GM21381 (cell line): ENCODE measurements around the gene PYM1.
"Not testable (repeated sequence)": the region's sequence is repeated elsewhere in the genome, so short reads cannot be mapped to it uniquely, and the experiment has no call there.

ENCODE experiments used
- ATAC-seq: cut with Tn5 transposase; IDR thresholded peaks from one replicate; pipeline ENCODE4 v1.9.1; 2021; ENCODE audit warnings: mild to moderate bottlenecking, moderate library complexity; ENCODE audit not compliant: unreplicated experiment

The PYM1 gene

DNA sequence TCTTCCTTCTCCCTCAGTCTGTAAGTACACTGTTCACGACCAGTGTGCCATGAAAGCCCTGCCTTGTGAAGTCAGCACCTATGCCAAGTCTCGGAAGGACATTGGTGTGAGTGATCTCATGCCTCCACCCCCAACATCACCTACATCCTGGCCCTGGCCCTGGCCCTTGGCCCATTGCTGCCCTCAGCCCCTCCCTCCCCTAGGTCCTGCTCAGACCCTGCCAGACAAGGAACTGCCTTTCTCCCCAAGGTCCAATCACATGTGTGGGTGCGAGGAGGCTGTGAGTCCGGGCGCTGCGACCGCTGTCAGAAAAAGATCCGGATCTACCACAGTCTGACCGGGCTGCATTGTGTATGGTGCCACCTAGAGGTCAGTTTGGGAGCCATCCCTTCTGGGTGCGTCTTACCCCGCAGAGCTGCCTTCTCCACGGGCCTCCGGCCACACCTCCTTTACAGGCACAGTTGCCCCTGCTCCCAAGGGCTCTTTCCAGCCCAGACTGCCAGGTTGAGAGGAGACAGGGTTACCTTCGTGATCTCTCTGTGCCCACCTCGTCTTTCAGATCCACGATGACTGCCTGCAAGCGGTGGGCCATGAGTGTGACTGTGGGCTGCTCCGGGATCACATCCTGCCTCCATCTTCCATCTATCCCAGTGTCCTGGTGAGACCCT, 12.5 kb upstream of the PYM1 start:
- ATAC-seq = peak; percentile 94

DNA sequence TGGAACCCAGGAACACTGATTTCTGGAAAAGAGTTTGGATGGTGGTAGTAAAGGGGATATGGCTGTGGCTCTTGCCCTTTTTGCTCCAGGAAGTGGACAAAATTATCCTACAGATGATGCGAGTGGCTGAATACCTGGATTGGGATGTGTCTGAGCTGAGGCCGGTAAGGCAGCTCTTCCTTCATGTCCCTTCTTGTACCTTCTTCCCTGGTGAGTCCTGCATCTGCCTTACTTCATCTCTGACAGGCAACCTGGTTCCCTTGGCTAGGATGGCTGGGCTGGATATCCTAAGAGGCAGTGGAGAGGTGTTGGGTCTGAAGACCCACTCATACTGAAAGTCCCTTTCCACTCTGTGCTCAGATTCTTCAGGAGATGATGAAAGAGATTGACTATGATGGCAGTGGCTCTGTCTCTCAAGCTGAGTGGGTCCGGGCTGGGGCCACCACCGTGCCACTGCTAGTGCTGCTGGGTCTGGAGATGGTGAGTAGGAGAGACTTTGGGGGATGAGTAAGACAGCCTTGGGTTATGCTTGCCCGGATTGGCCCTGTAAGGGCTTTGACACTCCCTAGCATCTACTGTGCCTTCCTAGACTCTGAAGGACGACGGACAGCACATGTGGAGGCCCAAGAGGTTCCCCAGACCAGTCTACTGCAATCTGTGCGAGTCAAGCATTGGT, 11.3 kb upstream of the PYM1 start:
- no peak for ATAC-seq

DNA sequence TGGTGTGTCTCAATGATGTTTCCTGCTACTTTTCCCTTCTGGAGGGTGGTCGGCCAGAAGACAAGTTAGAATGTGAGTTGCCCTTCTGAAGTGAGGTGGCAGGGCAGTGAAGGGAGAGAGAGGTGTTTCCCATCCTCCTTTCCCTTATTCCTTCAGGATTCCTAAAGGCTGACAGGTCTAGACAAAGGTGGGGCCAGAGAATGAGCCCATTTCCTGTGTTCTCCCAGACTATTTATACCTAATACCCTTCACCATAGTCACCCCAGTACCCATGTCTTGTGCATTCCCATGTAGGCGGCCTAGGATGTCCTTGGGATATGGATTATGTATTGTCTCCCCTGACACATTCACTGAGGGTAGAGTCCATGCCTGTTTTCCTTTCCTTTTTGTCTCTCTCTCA, 10.3 kb upstream of the PYM1 start:
- no peak for ATAC-seq

DNA sequence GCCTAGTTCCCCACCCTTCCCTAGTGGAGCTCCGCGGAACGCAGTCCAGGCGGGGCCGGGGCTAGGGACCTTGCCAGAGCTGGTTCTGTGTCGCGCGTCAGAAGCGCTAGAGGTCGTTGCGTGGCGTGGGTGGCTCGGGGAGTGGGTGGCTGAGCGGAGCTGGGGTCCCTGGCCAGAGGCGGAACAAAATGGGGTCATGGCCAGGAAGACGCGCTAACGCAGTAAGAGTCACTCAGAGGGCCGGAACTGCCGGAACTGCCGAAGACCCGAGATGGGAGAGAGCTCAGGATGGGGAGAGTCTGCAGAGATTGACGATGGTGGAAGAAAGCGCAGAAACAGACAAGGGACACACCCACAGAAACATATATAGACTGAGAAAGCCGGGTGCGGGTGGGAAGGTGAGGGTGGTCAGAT, 8.1 kb upstream of the PYM1 start:
- ATAC-seq = no peak

DNA sequence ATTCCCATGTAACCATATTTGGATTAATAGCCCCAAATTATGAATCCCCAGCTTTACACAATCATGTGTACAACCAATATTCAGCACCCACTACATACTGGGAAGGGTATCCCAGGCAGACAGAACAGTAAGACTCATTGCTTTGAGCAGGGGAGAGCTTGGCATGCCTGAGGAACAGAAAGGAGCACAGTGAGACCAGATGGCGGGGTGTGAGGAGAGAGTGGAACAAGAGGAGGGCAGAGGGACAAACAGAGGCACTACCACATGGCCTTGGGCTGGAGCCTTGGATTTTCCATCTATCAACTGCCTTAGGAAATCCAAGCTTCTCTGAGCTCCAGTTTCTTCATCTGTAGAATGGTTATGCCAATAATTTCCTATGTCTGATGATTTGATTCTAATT, 7.1 kb upstream of the PYM1 start:
- no peak for ATAC-seq

DNA sequence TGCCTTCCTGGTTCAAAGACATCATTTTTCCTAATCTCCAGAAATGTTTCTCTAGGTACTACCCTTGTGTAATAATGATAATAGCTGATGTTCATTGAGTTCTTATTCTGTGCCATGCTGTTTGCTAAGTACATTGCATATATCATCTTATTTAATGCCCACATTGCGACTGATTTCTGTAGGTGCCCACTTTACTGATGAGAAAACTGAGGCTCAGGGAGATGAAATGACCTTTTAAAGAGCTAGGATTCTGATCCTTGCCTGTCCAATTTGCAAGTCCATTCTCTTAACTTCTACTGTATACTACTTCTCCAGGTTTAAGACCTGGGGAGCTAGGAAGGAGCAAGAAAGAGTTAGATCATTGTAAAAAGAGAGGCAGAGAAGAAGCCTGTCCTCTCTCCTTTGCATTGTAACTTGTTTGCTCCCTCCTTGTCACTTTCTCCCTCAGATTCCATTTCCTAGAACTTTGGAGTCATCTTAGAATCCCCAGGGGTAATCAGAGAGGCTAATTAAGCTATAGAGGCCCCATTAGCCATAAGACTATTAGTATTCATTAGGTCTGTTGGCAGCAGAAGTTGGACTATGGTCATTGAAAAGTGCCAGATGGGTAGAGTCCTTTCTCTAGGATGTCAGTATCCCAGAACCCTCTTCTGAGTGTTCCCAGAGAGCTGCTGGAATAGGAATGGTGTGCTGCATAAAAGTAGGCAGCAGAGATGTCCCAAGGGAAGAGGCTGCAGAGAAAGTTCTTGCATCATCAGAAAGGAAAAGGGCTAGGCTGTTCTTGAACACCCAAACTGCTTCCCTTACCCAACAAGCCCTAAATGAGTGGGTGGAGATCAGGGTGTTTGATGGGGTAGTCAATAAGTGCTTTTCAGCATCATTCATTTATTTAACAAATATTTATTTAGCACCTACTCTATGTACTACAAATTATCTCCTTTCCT, 6.4 kb upstream of the PYM1 start:
- ATAC-seq = no peak

DNA sequence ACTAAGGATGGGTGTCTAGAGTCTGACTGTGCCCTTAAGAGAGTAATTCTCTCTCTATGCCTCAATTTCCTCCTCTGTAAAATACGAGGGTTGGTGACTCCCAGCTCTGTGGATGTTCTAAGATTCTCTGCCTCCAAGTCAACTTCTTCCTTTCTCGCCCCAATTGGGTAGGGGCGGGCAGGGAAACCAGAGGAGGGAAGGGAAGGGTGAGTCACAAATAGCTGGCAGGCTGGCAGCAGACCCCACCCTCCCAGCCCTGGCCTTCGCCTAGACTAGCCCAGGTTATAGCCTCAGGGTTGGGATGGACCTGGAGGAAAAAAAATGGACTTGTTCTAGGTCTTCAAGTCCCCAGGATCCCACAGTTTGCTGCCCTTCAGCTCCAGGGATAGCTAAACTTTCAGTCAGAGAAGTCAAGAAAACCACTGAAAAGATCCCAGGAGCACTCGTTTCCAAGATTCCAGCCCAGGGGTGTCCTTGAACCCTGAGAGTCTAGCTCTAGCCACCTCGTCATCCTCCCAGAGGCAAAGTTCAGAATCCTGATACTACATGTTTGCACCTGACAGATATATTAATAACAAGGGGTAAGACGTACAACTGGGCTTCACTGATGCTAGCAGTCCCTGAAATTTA, 5.6 kb upstream of the PYM1 start:
- ATAC-seq = no peak

DNA sequence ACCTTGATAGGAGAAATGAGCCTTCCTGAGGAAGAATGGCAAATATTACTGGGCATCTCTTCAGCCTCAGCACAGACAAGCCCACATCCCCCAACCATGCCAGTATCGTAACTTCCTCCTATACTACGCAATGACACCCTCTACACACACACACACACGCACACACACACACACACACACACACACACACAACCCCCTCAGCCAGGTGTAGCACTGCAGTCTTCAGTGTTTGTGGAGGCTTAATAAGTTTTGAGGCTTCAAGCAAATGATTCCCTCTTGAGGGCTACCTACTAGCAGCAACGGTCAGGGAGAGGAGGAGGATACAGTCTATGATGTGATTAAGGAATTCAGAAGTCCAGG, 4.8 kb upstream of the PYM1 start:
- no peak for ATAC-seq

DNA sequence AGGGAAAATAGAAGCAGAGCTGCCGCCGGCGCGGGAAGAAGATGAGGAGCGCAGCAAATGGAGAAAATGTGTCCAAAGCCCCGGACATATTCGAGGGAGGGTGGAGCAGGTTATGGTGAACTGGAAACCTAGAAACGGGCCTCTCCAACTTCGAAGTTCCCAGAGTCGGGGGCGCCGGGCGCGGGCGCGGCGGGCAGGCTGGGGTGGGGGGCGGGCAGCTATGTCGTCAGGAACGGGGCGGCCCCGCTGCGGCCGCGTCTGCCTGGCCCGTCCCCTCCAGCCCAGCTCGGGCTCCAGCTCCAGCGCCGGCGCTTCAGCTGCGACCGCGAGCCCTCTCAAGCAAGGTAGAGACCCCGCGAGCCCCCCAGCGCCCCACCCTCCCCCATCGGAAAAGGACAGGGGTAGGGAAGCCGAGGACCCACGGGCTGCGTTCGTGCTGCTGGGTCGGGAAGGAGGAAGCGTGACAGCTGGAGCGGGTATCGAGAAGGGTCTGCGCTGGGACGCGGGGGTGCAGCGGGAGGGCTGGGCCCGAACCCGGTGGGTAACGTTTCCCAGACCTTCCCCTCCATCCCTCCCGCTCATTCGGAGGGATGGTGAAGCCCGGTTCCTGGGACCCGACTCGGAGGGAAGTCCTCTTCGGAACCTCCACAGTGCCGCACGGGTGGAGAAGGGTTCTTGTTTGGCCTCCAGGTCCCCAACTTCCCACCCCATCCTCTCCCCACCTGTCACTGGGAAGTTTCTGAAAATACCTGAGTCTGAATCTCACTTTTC, 4.3 kb upstream of the PYM1 start:
- no peak for ATAC-seq

DNA sequence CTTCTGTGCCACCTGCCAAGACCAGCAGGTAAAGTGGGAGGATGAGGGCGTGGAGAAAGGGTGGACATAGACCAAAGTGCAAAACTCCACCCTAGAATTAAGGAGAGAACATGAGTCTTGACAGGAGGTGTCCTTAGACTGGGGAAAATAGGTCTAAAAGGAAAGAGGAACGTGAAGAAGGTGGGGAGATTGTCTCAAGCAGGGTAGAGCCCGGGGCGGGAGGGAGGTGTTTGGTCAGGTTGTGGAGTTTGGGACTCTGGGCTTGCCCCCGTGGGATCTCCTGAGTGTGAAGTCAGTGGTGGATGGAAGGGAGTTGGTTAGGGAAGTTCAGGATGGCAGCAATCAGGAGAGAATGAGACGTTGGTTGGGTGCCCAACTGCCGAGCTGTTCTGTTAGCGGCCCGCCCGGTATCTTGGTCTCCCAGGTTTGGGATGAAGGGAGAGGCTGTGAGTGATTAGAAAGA, 3.7 kb upstream of the PYM1 start:
- no peak for ATAC-seq

DNA sequence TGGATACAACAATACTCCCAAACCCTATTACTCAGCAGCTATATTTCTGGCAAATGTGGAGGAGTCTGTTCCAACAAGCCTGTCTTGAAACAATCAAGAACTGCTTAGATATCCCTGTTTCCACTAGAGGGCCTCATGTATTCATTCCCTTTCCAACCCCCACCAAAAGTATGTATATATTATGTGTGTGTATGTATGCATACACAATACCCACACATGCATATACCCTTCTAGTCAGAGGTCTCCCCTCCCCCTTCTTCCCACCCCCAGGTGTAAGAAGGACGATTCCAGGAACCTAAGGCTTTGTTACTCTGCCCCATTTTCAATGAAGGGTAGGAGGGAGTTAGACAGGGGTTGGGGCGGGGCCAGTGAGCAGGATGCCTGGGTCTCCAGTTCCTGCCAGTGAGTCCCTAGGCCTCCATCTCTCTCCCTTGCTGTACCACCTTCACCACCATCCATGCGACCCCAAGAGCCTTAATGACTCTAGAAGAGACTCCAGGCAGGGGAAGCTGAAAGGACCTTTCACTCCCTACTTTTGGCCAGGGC, 3.1 kb upstream of the PYM1 start, which contains the start of gene DGKA:
Gene DGKA, plus strand, starts transcription at position 392 of the 546 bp plus-strand sequence. CDS start 5,342 bp downstream, outside the sequence.
- no peak for ATAC-seq

DNA sequence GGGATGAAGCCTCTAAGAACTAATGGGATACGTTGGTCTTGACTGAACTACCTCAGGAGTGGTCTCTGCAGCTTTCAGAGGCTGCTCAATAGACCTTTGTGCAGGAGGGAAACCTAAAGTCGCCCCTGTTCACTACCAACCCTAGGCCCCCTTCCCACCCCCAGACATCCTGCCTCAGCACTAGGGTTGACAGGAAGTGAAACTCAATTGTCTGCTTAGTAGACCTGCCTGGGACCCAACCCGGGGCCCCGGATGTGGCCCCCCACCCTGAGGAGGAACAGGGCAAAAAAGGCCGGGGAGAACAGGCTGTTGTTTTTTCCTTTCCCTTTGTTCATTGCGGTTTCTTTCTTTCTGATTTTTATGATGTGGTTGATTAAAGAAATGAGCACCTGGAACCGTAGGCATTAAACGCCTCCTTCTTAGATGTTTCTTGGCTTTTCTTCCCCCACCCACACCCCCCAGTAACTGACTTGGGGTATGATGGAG, 1.7 kb upstream of the PYM1 start:
- ATAC-seq = peak; percentile 42

DNA sequence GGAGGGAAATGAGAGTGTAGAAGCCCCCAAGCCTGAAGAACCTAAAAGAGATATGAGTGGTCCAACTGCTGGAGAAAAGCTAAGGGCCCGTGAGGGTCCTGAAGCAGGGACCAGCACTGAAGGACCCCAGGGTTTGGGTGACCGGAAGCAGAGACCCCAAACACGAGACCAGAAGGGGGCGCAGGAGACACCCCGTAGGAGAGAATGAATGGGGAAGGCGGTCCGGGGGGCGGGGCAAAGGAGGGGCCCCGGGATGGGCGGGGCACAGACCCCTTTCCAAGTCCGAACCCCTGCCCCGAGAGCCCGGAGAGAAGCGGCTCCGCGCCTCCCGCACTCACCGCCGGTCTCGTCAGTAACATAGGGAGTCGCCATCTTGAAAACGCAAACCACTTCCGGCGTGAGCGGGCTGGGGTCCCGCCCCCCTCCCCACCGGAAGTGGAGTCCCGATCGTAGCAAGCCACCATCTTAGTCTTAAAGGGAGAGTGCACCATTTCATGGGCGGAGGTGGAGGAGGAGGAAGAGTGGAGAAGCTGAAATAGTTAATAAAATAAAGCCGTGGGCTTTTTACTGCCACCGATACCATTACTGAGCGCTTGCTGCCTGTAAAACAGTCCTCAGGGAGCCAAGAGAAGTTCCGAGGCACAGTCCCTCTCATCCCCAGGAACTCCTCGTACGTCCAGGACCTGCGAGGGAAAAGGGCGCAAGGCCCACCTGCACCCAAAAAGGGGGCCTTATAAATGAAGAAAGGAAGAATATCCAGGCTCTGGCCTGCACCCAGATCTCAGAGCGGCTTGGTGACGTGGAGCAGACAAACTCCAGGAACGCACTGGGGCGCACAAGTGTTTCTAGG, 731 bp downstream of the PYM1 start:
- ATAC-seq = peak; percentile 37

DNA sequence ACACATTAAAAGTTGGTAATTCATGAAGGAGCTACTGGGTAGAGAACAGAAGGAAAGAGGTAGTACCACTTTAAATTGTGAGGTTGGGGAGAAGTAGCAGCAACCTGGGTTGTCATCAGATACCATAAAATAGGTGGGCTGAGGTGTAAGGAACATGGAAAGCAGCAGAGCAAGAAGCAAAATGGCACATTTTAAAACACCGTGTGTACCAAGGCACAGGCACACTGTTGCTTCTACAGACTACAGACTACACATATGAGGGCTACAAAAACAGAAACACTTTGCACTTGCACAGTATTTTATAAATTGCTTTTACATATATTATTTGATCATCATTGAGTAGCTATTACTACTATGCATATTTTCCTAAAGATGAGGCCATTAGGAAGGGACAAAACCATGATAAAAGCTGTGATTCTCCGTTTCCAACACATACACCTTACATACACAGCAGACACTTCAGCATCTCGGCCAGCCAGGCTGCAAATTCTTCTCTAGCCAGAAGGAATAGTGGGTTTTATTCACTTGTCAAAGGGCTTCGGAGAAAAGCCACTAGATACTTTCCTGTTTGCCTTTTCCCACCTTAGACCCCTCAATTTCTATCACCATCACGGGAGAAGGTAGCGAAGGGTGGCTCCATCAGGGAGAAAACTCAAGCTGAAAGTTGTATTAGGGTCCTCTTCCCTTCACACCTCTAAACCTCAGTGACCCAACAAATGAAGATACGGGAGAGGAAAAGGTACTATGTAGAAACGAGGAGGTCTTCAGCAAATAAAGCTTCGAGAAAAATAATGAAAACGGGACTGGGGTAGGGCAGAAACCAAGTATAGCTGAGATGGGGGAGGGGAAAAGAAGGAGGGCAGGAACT, 1.6 kb downstream of the PYM1 start:
- no peak for ATAC-seq

DNA sequence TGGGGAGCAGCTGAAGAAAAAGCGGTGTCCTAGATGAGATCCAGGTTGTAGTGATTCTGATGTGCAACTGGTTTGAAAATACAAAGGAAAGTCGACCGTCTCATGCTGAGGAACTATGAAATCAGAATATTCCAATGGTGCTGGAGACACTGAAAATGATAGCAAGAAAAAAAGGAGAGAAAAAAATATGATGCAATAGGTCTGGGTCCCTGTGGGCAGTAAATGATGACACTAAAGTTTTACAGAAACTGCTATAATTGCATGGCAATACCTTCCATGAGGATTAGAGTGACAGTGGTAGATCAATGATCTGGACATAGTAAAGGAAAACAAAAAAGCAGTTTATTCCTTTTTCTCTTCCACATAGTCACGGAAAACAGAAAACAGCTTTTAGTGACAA, 2.3 kb downstream of the PYM1 start:
- no peak for ATAC-seq

DNA sequence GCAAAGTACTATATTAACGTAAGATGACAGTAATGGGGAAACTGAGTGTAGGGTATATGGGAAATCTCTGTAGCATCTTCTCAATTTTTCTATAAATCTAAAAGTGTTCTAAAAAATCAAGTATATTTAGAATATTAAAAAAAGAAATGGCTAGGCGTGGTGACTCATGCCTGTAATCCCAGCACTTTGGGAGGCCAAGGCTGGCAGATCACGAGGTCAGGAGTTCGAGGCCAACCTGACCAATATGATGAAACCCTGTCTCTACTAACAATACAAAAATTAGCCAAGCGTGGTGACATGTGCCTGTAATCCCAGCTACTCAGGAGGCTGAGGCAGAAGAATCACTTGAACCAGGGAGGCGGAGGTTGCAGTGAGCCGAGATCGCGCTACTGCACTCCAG, 4.0 kb downstream of the PYM1 start:
- not testable (repeated sequence) for ATAC-seq

DNA sequence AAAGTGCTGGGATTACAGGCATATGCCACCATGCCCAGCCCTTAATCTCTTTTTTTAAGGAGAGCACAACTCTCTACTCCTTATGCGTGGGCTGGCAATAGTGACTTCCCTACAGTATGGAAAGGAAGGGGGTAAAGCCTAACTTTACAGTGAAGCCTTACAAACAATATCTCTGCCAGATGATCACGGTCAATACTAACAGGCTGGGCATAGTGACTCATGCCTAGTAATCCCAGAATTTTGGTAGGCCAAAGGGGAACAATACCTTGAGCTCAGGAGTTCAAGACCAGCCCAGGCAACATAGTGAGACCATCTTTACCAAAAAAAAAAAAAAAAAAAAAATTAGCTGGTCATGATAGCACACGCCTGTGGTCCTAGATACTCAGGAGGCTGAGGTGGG, 5.6 kb downstream of the PYM1 start:
- ATAC-seq = no peak

DNA sequence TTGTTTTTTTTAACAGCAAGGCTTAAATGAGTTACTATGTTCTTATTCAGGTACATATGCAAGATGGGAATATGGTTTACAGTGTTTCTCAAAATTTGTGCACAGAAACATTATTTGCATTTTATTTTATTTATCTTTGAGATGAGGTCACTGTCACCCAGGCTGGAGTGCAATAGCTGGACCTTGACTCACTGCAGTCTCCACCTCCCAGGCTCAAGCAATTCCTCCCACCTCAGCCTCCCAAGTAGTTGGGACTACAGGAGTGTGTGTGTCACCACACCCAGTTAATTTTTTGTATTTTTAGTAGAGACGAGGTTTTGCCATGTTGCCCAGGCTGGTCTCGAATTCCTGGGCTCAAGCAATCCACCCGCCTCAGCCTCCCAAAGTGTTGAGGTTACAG, 8.7 kb downstream of the PYM1 start:
- ATAC-seq = not testable (repeated sequence)
